ENCODE measurements around the gene RNF217. TPM values are rescaled to one million over a fixed set of nuclear protein-coding genes. Genes with fewer than 3 reads are reported as not detected.
"Not testable (repeated sequence)": the region's sequence is repeated elsewhere in the genome, so short reads cannot be mapped to it uniquely, and the experiment has no call there.

The RNF217 gene
- total RNA-seq, 1 donor from 2014 or later, result not detected

- H3K4me3 Mint-ChIP-seq, result no peak overlapping the region
- H3K27me3 Mint-ChIP-seq, result no peaks in the 10 kb centered on the region
- peaks cover 3% of the 10 kb centered on the region for H3K9me3 Mint-ChIP-seq
- H3K27ac Mint-ChIP-seq, result no peak overlapping the region
- TF ChIP-seq, protein P1, sequence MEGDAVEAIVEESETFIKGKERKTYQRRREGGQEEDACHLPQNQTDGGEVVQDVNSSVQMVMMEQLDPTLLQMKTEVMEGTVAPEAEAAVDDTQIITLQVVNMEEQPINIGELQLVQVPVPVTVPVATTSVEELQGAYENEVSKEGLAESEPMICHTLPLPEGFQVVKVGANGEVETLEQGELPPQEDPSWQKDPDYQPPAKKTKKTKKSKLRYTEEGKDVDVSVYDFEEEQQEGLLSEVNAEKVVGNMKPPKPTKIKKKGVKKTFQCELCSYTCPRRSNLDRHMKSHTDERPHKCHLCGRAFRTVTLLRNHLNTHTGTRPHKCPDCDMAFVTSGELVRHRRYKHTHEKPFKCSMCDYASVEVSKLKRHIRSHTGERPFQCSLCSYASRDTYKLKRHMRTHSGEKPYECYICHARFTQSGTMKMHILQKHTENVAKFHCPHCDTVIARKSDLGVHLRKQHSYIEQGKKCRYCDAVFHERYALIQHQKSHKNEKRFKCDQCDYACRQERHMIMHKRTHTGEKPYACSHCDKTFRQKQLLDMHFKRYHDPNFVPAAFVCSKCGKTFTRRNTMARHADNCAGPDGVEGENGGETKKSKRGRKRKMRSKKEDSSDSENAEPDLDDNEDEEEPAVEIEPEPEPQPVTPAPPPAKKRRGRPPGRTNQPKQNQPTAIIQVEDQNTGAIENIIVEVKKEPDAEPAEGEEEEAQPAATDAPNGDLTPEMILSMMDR (IDR thresholded peaks at IDR 0.05), result no peak
- intact Hi-C loops (cut with micrococcal nuclease), result no loop called here
- ATAC-seq (ENCODE audit: low read depth) (no peak), DNase-seq (no peak)
- H3K4me1 Mint-ChIP-seq, result no peaks in the 10 kb centered on the region
- ChIA-PET POLR2A (no interaction called here), CTCF (no interaction called here)
- H3K36me3 Mint-ChIP-seq (ENCODE audit: low read depth), result no peaks in the 10 kb centered on the region
Measured at GRCh38 chr6:125022391-125022989, 60.3 kb downstream of the RNF217 start.

- no peak overlapping the region for H3K27ac Mint-ChIP-seq
- intact Hi-C loops (cut with micrococcal nuclease), result no loop called here
- H3K9me3 Mint-ChIP-seq, result peaks cover 3% of the 10 kb centered on the region
- ATAC-seq (ENCODE audit: low read depth), result no peak
- TF ChIP-seq, protein P1 (IDR thresholded peaks at IDR 0.05), result no peak
- no peak overlapping the region for H3K4me3 Mint-ChIP-seq
- ChIA-PET CTCF (no interaction called here), POLR2A (no interaction called here)
- H3K4me1 Mint-ChIP-seq, result no peaks in the 10 kb centered on the region
- H3K36me3 Mint-ChIP-seq (ENCODE audit: low read depth), result no peaks in the 10 kb centered on the region
- no peak for DNase-seq
- no peaks in the 10 kb centered on the region for H3K27me3 Mint-ChIP-seq
Measured at GRCh38 chr6:125025164-125025854, 63.1 kb downstream of the RNF217 start.

- intact Hi-C loops (cut with micrococcal nuclease), result no loop called here
- Mint-ChIP-seq H3K4me3 (no peak overlapping the region), H3K27ac (no peak overlapping the region), H3K4me1 (no peaks in the 10 kb centered on the region), H3K9me3 (peaks cover 3% of the 10 kb centered on the region), H3K36me3 (ENCODE audit: low read depth) (no peaks in the 10 kb centered on the region), H3K27me3 (no peaks in the 10 kb centered on the region)
- TF ChIP-seq, protein P1 (IDR thresholded peaks at IDR 0.05), result no peak
- CTCF ChIA-PET, result no interaction called here
- ATAC-seq (ENCODE audit: low read depth), result no peak
- no peak for DNase-seq
- POLR2A ChIA-PET, result no interaction called here
Measured at GRCh38 chr6:125027287-125027686, 65.0 kb downstream of the RNF217 start.

DNA sequence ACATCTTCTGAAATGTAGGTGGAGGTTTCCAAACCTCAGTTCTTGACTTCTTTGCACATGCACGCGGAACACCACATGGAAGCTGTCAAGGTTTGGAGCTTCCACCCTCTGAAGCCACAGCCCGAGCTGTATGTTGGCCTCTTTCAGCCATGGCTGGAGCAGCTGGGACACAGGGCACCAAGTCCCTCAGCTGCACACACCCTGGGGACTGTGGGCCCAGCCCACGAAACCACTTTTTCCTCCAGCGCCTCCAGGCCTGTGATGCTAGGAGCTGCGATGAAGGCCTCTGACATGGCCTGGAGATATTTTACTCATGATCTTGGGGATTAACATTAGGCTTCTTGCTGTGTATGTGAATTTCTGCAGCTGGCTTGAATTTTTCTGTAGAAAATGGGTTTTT, 68.7 kb downstream of the RNF217 start:
- intact Hi-C loops (cut with micrococcal nuclease), result no loop called here
- Mint-ChIP-seq H3K36me3 (ENCODE audit: low read depth) (no peaks in the 10 kb centered on the region), H3K4me1 (no peaks in the 10 kb centered on the region), H3K27me3 (no peaks in the 10 kb centered on the region), H3K9me3 (peaks cover 3% of the 10 kb centered on the region), H3K4me3 (no peak overlapping the region), H3K27ac (no peak overlapping the region)
- TF ChIP-seq, protein P1 (IDR thresholded peaks at IDR 0.05), result no peak
- CTCF ChIA-PET, result no interaction called here
- no peak for ATAC-seq (ENCODE audit: low read depth)
- no peak for DNase-seq
- POLR2A ChIA-PET, result no interaction called here

GRCh38 chr6:125031385-125031784, 69.1 kb downstream of the RNF217 start:
- ChIA-PET POLR2A (no interaction called here), CTCF (no interaction called here)
- DNase-seq (no peak), ATAC-seq (ENCODE audit: low read depth) (no peak)
- Mint-ChIP-seq H3K4me3 (no peak overlapping the region), H3K4me1 (no peaks in the 10 kb centered on the region), H3K27me3 (no peaks in the 10 kb centered on the region), H3K27ac (no peak overlapping the region), H3K9me3 (peaks cover 3% of the 10 kb centered on the region), H3K36me3 (ENCODE audit: low read depth) (no peaks in the 10 kb centered on the region)
- TF ChIP-seq, protein P1 (IDR thresholded peaks at IDR 0.05), result no peak
- intact Hi-C loops (cut with micrococcal nuclease), result no loop called here

- DNase-seq; CTCF ChIA-PET; H3K27me3 Mint-ChIP-seq; H3K27ac Mint-ChIP-seq; H3K4me3 Mint-ChIP-seq; POLR2A ChIA-PET; H3K36me3 Mint-ChIP-seq (ENCODE audit: low read depth); ATAC-seq (ENCODE audit: low read depth); intact Hi-C loops (cut with micrococcal nuclease); H3K9me3 Mint-ChIP-seq; H3K4me1 Mint-ChIP-seq: not testable (repeated sequence)
Measured at GRCh38 chr6:125034929-125035328, 72.7 kb downstream of the RNF217 start.

DNA sequence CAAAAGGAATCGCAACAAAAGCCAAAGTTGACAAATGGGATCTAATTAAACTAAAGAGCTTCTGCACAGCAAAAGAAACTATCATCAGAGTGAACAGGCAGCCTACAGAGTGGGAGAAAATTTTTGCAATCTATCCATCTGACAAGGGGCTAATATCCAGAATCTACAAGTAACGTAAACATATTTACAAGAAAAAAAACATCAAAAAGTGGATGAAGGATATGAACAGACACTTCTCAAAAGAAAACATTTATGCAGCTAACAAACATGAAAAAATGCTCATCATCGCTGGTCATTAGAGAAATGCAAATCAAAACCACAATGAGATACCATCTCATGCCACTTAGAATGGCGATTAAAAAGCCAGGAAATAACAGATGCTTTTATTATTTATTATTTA, 74.2 kb downstream of the RNF217 start:
- H3K27me3 Mint-ChIP-seq; H3K4me1 Mint-ChIP-seq; H3K27ac Mint-ChIP-seq; intact Hi-C loops (cut with micrococcal nuclease); ATAC-seq (ENCODE audit: low read depth); CTCF ChIA-PET; H3K9me3 Mint-ChIP-seq; H3K4me3 Mint-ChIP-seq; H3K36me3 Mint-ChIP-seq (ENCODE audit: low read depth); DNase-seq; POLR2A ChIA-PET: not testable (repeated sequence)

All from activated B cell treated with CpG ODN at 0.5 μM for 24 hours (primary cell).